Activated naive CD8-positive, alpha-beta T cell treated with anti-CD3 and anti-CD28 coated beads, Interleukin-2, amount 50 U/mL, for 24 hours (primary cell): ENCODE results near the gene MCCD1.
A peak's percentile ranks its signal among the peaks of the same experiment; 100 is the strongest.
"Not testable (repeated sequence)": the region's sequence is repeated elsewhere in the genome, so short reads cannot be mapped to it uniquely, and the experiment has no call there.

Experiments used
- ATAC-seq: fragments of 150-1000 bp; cut with Tn5 transposase; one replicate; pipeline ENCODE4 v1.10.0; 2021
- DNase-seq: peaks from one replicate; pipeline ENCODE4 v3.0.0; 2021
- H3K27ac Mint-ChIP-seq: one replicate; pipeline ENCODE4 v1.8.0; 2021; ENCODE audit warnings: mild to moderate bottlenecking, mixed read lengths
- H3K27me3 Mint-ChIP-seq: one replicate; pipeline ENCODE4 v1.8.0; 2021; ENCODE audit warnings: mixed read lengths
- H3K36me3 Mint-ChIP-seq: one replicate; pipeline ENCODE4 v1.8.0; 2021; ENCODE audit warnings: low read depth, mixed read lengths
- H3K4me1 Mint-ChIP-seq: one replicate; pipeline ENCODE4 v1.8.0; 2021; ENCODE audit warnings: mixed read lengths
- H3K4me3 Mint-ChIP-seq: one replicate; pipeline ENCODE4 v1.8.0; 2021; ENCODE audit warnings: mild to moderate bottlenecking, moderate library complexity, mixed read lengths
- H3K9me3 Mint-ChIP-seq: one replicate; pipeline ENCODE4 v1.8.0; 2021; ENCODE audit warnings: mixed read lengths

MCCD1 gene, protein sequence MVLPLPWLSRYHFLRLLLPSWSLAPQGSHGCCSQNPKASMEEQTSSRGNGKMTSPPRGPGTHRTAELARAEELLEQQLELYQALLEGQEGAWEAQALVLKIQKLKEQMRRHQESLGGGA

DNA sequence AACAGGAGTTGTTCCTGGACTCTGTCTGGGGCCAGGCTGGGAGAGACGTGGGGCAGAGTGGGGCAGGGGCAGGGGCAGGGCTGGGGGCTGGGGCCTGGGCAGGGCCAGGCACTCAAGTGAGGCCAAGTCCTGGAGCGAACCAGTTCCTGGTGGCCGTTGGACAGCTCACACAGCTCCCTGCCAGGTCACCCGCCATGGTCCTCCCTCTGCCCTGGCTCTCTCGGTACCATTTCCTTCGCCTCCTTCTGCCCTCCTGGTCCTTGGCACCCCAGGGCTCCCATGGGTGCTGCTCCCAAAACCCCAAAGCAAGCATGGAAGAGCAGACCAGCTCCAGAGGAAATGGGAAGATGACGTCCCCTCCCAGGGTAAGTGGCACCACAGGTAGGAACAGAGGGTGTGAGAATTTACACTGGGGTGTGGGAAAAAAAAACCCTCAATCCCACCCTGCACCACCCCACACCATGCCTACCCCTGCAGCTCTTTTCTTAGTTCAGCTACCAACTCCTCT lies at the start of gene MCCD1:
TSS of gene MCCD1 (plus strand) at position 142 of the 508 bp plus-strand sequence. CDS start at position 195, 53 bp downstream.
- no peak for DNase-seq
- Mint-ChIP-seq H3K4me1 (peaks cover 9% of the 10 kb centered on the region), H3K4me3 (no peak within 1 kb of the TSS), H3K27ac (peak within 1 kb of the TSS; percentile 46), H3K9me3 (no peaks in the 10 kb centered on the region), H3K27me3 (no peaks in the 10 kb centered on the region), H3K36me3 (peaks cover 40% of the 10 kb centered on the region)
- ATAC-seq, result peak; percentile 8

DNA sequence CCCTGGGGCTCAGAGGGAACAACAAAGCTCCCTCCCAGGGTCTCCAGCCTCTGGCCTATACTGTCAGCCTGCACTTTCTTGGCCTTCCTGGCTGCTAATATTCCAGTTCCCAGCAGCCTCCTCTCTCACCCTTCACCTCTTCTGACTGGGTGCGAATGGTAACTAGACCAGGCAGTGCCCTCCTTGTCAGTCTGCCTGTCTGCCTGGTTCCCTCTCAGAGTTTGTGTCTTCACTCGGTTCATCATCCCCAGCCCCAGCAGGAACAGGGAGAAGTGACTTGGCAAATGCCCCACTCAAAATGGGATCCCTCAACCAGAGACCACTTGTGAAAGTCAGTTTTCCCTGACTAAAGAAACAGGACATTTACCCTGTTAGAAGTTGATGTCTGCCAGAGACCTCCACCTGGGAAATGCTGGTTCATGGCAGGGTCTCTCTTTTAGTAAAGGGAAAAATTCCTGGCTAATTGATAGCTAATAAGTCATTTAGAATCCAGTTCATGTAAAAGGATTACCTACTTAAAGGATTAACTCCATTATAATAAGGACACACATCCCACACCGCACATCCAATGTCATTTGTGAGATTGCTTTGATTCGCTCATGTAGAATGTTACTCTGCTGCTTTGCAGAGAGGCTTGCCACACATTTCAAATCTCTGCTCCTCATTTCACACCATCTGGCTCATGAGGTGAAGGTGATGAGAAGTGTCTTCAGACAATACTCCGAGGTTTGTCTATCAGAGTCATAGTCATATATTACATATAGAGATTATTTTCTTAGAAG lies 49.4 kb upstream of the MCCD1 start:
- no peak overlapping the region for H3K27ac Mint-ChIP-seq
- peaks cover 4% of the 10 kb centered on the region for H3K4me1 Mint-ChIP-seq
- H3K9me3 Mint-ChIP-seq, result no peaks in the 10 kb centered on the region
- H3K27me3 Mint-ChIP-seq, result no peaks in the 10 kb centered on the region
- no peaks in the 10 kb centered on the region for H3K36me3 Mint-ChIP-seq
- no peak for DNase-seq
- no peak overlapping the region for H3K4me3 Mint-ChIP-seq
- no peak for ATAC-seq

DNA sequence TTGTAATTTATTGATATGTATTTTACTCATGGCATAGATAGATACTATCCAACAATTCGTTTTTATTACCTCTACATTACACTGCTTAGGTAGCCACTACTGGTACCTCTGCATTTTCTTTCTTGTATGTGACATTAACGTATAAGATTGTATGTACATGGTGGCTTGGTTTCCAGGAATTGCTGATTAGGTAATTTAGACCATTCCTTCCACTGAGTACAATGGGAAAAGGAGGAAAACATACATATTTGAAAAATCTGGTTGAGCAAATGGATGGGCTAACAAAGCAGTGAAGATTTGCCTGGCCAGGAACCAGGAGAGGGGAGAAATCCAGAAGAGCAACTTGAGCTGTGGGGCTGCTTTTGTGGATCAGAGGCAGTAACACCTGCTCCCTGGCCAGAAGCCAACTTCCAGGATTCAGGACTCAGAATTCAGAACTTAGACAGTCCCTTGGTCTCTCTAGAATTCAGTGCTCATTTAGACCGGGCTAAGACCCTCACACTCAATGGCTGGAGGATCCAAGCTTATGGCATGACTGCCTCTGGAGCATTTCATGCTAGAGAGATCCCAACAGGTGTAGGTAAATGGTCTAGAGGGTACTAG lies 48.7 kb upstream of the MCCD1 start:
- no peak for DNase-seq
- no peak overlapping the region for H3K27ac Mint-ChIP-seq
- H3K27me3 Mint-ChIP-seq, result no peaks in the 10 kb centered on the region
- no peaks in the 10 kb centered on the region for H3K9me3 Mint-ChIP-seq
- ATAC-seq, result no peak
- H3K4me1 Mint-ChIP-seq, result peaks cover 2% of the 10 kb centered on the region
- no peak overlapping the region for H3K4me3 Mint-ChIP-seq
- no peaks in the 10 kb centered on the region for H3K36me3 Mint-ChIP-seq

DNA sequence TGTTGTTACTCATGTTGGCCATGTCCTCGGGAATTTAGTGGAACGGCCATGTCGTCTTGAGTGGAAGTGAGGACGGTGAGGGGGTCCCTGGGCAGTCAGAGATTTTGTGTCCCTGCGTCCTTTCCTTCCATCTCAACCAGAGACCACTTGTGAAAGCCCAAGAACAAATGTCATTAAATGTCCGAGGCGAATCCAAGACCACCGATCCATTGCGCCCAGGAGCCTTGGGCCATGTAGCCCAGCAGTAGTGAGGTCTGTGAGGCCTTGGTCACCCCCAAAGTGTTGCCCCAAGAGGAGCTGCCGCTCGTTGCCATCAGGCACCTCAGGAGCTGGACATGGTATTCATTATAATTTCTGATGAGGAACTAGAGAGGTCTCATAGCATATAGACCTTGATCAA lies 48.2 kb upstream of the MCCD1 start:
- no peak overlapping the region for H3K27ac Mint-ChIP-seq
- no peaks in the 10 kb centered on the region for H3K9me3 Mint-ChIP-seq
- no peak for ATAC-seq
- H3K4me3 Mint-ChIP-seq, result no peak overlapping the region
- DNase-seq, result no peak
- peaks cover 2% of the 10 kb centered on the region for H3K4me1 Mint-ChIP-seq
- no peaks in the 10 kb centered on the region for H3K36me3 Mint-ChIP-seq
- H3K27me3 Mint-ChIP-seq, result no peaks in the 10 kb centered on the region

DNA sequence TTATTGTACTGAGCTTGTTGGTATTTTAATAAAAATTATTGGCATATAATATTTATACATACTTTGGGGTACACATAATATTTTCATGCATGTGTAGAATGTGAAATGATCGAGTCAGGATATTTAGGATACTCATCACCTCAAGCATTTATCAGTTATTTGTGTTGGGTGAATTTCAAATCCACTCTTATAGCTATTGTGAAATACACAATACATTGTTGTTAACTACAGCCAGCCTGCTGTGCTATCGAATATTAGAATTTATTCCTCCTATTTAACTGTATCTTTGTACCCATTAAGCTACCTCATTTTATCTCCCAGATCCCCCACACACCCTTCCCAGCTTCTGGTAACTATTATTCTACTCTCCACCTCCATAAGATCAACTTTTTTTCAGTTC lies 45.4 kb upstream of the MCCD1 start:
- no peak for DNase-seq
- H3K27ac Mint-ChIP-seq, result no peak overlapping the region
- H3K4me1 Mint-ChIP-seq, result no peaks in the 10 kb centered on the region
- H3K36me3 Mint-ChIP-seq, result no peaks in the 10 kb centered on the region
- no peaks in the 10 kb centered on the region for H3K9me3 Mint-ChIP-seq
- ATAC-seq, result no peak
- H3K4me3 Mint-ChIP-seq, result no peak overlapping the region
- no peaks in the 10 kb centered on the region for H3K27me3 Mint-ChIP-seq

DNA sequence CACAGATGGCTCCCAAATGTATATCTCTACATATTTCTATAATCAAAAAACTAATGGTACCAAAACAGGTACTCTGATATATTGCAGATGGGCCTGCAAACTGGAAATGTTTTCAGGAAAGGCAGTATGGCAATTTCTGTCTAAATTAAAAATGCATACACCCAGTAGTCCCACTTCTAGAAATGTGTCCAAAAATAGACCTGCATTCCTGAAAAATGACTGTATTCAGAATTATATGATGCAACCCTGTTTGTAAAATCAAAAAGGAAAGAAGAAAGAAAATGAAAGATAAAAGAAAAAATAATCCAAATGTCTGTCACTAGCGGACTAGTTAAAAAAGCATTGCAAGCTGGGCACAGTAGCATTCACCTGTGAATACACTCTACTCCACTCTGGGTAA lies 43.7 kb upstream of the MCCD1 start:
- no peaks in the 10 kb centered on the region for H3K27me3 Mint-ChIP-seq
- no peak for DNase-seq
- H3K4me3 Mint-ChIP-seq, result no peak overlapping the region
- ATAC-seq, result no peak
- no peaks in the 10 kb centered on the region for H3K4me1 Mint-ChIP-seq
- no peaks in the 10 kb centered on the region for H3K9me3 Mint-ChIP-seq
- H3K36me3 Mint-ChIP-seq, result no peaks in the 10 kb centered on the region
- no peak overlapping the region for H3K27ac Mint-ChIP-seq

DNA sequence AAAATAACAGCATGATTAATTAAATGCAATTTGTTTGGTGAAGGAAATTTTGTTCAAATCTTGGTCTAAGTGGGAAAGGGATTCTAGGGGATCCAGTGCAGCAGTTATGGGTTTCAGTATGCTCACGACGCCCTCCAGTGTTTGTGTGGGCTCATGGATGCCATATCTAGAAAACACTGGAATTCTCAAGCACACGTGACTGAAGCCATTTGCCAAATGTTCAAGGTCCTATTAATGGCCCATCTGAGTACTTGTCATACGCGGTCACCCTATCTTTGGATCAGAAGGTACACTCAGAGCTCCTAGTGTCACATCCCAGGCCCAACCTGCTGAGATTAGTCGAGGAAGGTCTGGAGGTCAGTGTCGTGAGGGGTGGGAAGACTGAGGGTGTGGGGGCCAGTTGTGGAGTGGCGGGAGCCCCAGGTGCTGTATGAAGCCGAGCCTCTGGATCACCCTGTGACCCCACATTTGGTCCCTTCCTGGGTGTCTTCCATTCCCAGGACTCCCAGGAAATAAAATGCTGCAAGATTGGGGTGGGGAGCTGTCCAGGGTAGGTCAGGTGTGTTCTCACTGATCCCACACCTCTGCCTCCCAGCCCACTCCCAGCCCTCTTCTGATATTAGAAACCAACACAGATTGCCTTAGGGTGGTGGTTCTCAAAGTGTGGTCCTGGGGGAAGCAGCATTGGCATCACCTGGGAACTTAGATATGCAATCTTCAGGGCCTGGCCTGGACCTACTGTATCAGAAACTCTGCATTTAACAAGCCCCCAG lies 42.5 kb upstream of the MCCD1 start:
- not testable (repeated sequence) for H3K9me3 Mint-ChIP-seq, DNase-seq, H3K27me3 Mint-ChIP-seq, H3K4me3 Mint-ChIP-seq, ATAC-seq, H3K27ac Mint-ChIP-seq, H3K4me1 Mint-ChIP-seq, H3K36me3 Mint-ChIP-seq

DNA sequence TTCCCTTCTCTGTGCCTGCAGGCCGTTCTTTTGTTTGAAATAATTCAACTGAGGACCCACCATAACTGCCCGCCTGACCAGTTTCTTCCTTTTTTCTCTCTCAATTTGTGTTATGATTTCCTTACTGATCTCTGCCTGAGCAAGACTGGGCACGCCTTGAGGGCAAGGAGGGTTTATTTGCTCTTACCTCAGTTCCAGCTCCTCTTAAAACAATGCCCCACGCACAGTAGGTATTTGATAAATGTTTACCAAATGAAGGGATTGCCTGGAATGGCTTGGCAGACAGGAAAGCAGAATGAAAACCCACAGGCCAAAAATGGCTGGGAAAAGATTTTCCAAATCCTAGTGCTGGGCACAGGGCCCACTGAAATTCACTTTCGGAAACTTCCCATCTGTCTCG lies 41.1 kb upstream of the MCCD1 start:
- peaks cover 12% of the 10 kb centered on the region for H3K4me1 Mint-ChIP-seq
- not testable (repeated sequence) for H3K9me3 Mint-ChIP-seq, H3K4me3 Mint-ChIP-seq, H3K27ac Mint-ChIP-seq, DNase-seq, ATAC-seq, H3K36me3 Mint-ChIP-seq, H3K27me3 Mint-ChIP-seq

DNA sequence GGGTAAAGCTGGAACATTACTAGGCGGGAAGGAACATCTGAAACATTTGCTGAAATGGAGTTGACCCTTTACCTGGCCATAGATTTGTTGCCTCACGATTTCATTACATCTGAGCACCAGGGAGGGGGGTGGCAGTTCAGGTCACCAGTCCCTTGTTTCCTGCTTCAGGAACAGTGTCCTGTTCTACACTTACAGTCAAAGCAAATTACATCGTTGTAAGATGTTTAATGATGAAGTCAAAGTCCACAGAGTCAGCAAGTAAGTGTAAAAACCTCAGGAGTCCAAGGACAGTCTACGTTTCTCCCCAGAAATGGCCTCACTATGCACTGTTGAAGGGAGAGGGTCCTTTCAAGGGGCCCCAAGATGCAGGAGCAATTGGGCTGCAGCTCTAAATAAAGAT lies 39.7 kb upstream of the MCCD1 start:
- peaks cover 18% of the 10 kb centered on the region for H3K4me1 Mint-ChIP-seq
- no peak overlapping the region for H3K27ac Mint-ChIP-seq
- no peak overlapping the region for H3K4me3 Mint-ChIP-seq
- no peaks in the 10 kb centered on the region for H3K9me3 Mint-ChIP-seq
- H3K27me3 Mint-ChIP-seq, result no peaks in the 10 kb centered on the region
- no peaks in the 10 kb centered on the region for H3K36me3 Mint-ChIP-seq
- no peak for DNase-seq
- no peak for ATAC-seq

DNA sequence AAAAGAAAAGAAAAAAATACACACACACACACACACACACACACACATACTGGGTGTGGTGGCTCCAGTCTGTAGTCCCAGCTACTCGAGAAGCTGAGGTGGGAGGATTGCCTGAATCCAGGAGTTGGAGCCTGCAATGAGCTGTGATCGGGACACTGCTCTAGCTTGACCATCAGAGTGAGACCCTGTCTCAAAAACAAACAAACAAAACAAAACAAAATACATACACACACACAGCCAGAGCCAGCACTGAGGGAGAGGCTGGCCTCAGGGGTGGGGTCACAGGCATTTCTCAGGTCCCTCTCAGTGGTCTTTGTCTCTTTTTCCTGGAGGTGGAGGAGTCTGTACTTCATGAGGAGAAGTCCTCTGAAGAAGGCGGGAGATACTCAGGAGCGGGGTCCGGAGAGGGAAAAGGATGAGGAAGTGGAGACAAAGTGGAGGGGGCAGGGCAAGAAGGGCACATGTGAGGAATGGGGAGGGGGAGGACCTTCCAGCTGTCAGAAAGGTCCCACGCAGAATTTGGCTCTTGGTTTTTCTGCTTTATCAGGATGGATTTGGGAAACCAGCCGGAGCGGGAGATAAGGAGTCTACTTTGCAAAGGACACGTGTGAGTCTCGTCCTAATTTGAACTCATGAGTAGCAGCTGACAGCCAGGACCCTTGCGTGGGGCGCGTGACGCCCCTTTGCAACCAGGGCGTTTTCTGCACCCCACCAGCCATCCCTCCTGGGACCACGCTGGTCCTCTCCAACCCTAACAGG lies 38.5 kb upstream of the MCCD1 start:
- H3K9me3 Mint-ChIP-seq, result no peaks in the 10 kb centered on the region
- DNase-seq, result no peak
- H3K27me3 Mint-ChIP-seq, result no peaks in the 10 kb centered on the region
- no peak for ATAC-seq
- H3K27ac Mint-ChIP-seq, result no peak overlapping the region
- no peaks in the 10 kb centered on the region for H3K36me3 Mint-ChIP-seq
- no peak overlapping the region for H3K4me3 Mint-ChIP-seq
- peaks cover 21% of the 10 kb centered on the region for H3K4me1 Mint-ChIP-seq

DNA sequence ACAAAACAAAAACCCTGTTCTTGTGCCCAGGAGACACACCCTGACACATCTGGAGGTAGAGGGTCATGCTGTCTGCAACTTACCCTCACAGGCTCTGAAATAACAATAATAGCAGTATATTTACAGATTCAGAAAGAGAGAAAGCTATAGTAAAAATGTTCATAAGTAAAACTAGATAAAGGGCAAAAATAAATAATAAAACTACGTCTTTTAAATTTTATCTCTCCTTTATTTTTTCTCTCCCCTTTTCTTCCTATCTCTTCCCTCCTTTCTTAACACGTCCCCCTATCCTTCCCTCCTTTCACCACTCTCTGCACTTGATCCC lies 35.2 kb upstream of the MCCD1 start:
- not testable (repeated sequence) for H3K27me3 Mint-ChIP-seq

DNA sequence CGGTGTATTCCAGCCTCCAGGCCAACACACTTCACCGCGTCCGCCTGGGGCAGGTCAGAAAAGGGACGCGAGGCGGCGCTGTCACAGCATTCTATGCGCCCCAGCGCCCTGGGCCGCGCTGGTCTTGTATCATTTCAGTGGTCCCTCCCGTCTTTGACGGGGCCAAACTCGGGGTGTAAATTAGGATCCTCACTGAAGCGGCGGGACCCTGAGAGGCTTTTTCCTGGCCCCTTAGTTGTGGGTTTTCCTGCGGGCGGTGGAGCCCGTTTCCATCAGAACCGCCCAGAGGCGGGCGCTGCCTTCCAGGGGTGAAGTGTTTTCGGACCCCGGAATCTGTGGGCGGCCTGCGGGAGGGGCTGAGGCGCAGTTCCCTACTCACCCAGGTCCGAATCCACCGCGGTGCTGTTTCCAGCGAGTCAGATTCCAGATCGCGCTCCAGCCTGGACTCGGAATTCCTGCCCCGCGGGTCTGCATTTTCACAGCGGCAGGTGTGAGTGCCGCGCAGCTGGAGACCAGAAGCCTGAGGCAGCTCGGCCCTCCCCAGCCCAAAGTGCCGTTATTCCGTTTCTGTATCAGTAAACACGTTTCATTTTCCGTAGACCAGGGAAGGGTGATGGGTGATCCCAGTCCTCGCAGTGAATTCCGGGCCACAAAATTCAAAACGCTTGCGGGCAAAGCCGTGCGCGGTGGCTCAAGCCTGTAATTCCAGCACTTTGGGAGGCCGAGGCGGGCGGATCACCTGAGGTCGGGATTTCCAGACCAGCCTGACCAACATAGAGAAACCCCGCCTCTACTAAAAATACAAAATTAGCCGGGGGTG lies 34.7 kb upstream of the MCCD1 start:
- DNase-seq, result peak; percentile 91
- peaks cover 53% of the 10 kb centered on the region for H3K4me1 Mint-ChIP-seq
- H3K36me3 Mint-ChIP-seq, result peaks cover 2% of the 10 kb centered on the region

More for the DNA sequence above, 35.2 kb upstream of the MCCD1 start:
- not testable (repeated sequence) for H3K9me3 Mint-ChIP-seq, DNase-seq, H3K36me3 Mint-ChIP-seq, ATAC-seq
- Mint-ChIP-seq H3K4me1 (peaks cover 47% of the 10 kb centered on the region), H3K27ac (peak overlapping the region; percentile 65), H3K4me3 (peak overlapping the region; percentile 90)

DNA sequence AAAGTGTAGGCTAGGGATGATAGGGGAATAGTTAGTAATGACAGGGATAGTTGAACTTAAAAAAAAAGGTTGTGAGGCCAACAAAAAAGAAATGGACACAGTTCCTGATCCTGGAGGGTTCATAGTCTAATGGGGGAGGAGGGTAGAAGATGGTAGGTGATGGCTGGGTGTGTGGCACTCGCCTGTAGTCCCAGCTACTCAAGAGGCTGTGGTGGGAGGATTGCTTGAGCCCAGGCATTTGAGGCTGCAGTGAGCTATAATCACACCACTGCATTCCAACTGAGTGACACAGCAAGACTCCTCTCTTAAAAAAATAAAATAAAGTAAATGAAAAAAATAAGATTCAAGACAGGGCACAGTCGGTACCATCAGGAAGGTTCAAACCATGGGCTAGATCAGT lies 33.2 kb upstream of the MCCD1 start:
- Mint-ChIP-seq H3K9me3 (no peaks in the 10 kb centered on the region), H3K27ac (peak overlapping the region; percentile 65), H3K4me3 (peak overlapping the region; percentile 90), H3K27me3 (no peaks in the 10 kb centered on the region), H3K4me1 (peaks cover 62% of the 10 kb centered on the region), H3K36me3 (peaks cover 2% of the 10 kb centered on the region)
- no peak for ATAC-seq
- DNase-seq, result no peak

More for the DNA sequence above, 34.7 kb upstream of the MCCD1 start:
- Mint-ChIP-seq H3K9me3 (no peaks in the 10 kb centered on the region), H3K27ac (peak overlapping the region; percentile 65), H3K27me3 (no peaks in the 10 kb centered on the region), H3K4me3 (peak overlapping the region; percentile 90)
- ATAC-seq, result peak; percentile 70
